Ovary (tissue), 9 donors: ENCODE results near the gene CD28. TPM values are rescaled to one million over a fixed set of nuclear protein-coding genes. Genes with fewer than 3 reads are reported as not detected.

Experiments used
- DNase-seq, 5 donors: peaks; one replicate each; pipeline ENCODE4 v3.0.0-alpha.2; 2019 to 2020
- H3K27ac ChIP-seq, 2 donors: fragments of 200-600 bp; one replicate each; pipeline versions ENCODE4 v1.5.1 to v1.8.0; 2019 to 2022
- H3K27me3 ChIP-seq: fragments of 200-600 bp; one replicate; pipeline ENCODE4 v1.8.0; 2022
- H3K36me3 ChIP-seq: fragments of 200-600 bp; sonication (generic); one replicate; pipeline ENCODE4 v1.5.1; 2019
- H3K4me1 ChIP-seq: one replicate; pipeline ENCODE4 v1.8.1; 2013; ENCODE audit warnings: mild to moderate bottlenecking, moderate library complexity; ENCODE audit not compliant: insufficient read depth
- H3K4me3 ChIP-seq: fragments of 200-600 bp; sonication (generic); one replicate; pipeline ENCODE4 v1.5.1; 2017
- H3K9me3 ChIP-seq, 2 donors: fragments of 200-600 bp in 1 of 2; sonication (generic) in 1 of 2; one replicate each; pipeline versions ENCODE4 v1.5.1 to v1.8.1; 2013 to 2019; ENCODE audit warnings: mild to moderate bottlenecking in 1 of 2, moderate library complexity in 1 of 2
- CTCF ChIP-seq, 3 donors: fragments of 450-650 bp in 2 of 3; fragments of 200-600 bp in 1 of 3; IDR thresholded peaks; one replicate each; pipeline versions ENCODE4 v1.5.1 to v1.8.0; 2016 to 2022; ENCODE audit warnings: antibody characterized with exemption in 3 of 3, mild to moderate bottlenecking in 1 of 3
- EP300 ChIP-seq: sonication (generic); formaldehyde crosslinking; IDR thresholded peaks from one replicate; pipeline ENCODE4 v1.6.1; 2017; ENCODE audit warnings: antibody characterized with exemption
- POLR2A ChIP-seq: fragments of 450-650 bp; IDR thresholded peaks from one replicate; pipeline ENCODE4 v1.6.1; 2017; ENCODE audit warnings: antibody characterized with exemption, mild to moderate bottlenecking, moderate library complexity
- WGBS, 3 donors: extraction: QIAGEN DNeasy Blood & Tissue Kit in 1 of 3; methylation state at CpG; one replicate each; pipeline versions ENCODE4 v1.1.5 to v1.1.7; 2013 to 2017; 5-methylcytosine and 5-hydroxymethylcytosine counted together
- intact Hi-C, 4 donors: fragments of 100-400 bp; cut with DNase I; formaldehyde crosslinking; loops; one replicate each; pipeline versions ENCODE4 v1.11.0 to v1.15.1; 2022 to 2023
- polyA plus RNA-seq, 2 donors: library from polyadenylated mRNA; stranded (reverse); fragments of 200-250 nt in 1 of 2; fragments of 350-450 nt in 1 of 2; fragmentation: Illumina TruSeq in 1 of 2; extraction: RNeasy Lipid Tissue Mini Kit (QIAGEN cat#74804) in 1 of 2; gene quantifications; one replicate each; pipeline ENCODE4 v1.2.3, GENCODE V29; 2013 to 2014
- total RNA-seq, 7 donors: library from RNA; depleted of rRNA in 2 of 7; stranded (reverse); fragments of >200 nt in 2 of 7; fragmentation: NEBNext Ultra II Directional in 3 of 7; extraction: Animal tissue kit (Norgen Biotek cat#: 25700) in 3 of 7; gene quantifications; one replicate each; pipeline versions ENCODE4 v1.1.0 to v1.2.4, GENCODE V29; 2016 to 2023
- donor health status: DM: no; HTN: no; CAD: no; lungs with moderate emphysema.
- donor health status: DM: no; HTN: no; CAD: no.
- donor health status: Bipolar disorder and iron deficiency.
- donor health status: DM: yes; HTN: yes; CAD: no.
- donor health status: DM: no; HTN: no; CAD: no.
- donor health status: DM: yes; HTN: yes; CAD: no.

CD28 gene
- total and polyA plus RNA-seq, 9 donors = 0.18 to 4.3 (median 1.2) TPM

- H3K27ac ChIP-seq = no peak overlapping the region
- H3K4me1 ChIP-seq = no peaks in the 10 kb centered on the region
- no peak for DNase-seq
- no peak overlapping the region for H3K4me3 ChIP-seq
- no peaks in the 10 kb centered on the region for H3K9me3 ChIP-seq
- H3K27me3 ChIP-seq = no peaks in the 10 kb centered on the region
- no peaks in the 10 kb centered on the region for H3K36me3 ChIP-seq
- intact Hi-C loops = no loop called here
- WGBS, 3 donors = 83 to 86% (median 84%) methylated on average over 2 of the region's 2 CpGs
- TF ChIP-seq POLR2A (no peak), CTCF (IDR thresholded peaks at IDR 0.05) (no peak), EP300 (no peak)
Measured at GRCh38 chr2:203739351-203739750, 32.9 kb downstream of the CD28 start.

- Histone ChIP-seq H3K9me3 (no peaks in the 10 kb centered on the region), H3K36me3 (no peaks in the 10 kb centered on the region), H3K27me3 (no peaks in the 10 kb centered on the region), H3K27ac (no peak overlapping the region), H3K4me3 (no peak overlapping the region), H3K4me1 (no peaks in the 10 kb centered on the region)
- no peak for TF ChIP-seq CTCF (IDR thresholded peaks at IDR 0.05)
- TF ChIP-seq POLR2A = no peak
- TF ChIP-seq EP300 = no peak
- intact Hi-C loops = no loop called here
- no peak for DNase-seq
- WGBS, 3 donors = 70 to 77% (median 71%) methylated on average over 2 of the region's 2 CpGs
Measured at GRCh38 chr2:203740871-203741281, 34.4 kb downstream of the CD28 start.

GRCh38 chr2:203741566-203741965 is 35.1 kb downstream of the CD28 start:
- no peaks in the 10 kb centered on the region for H3K9me3 ChIP-seq
- H3K27me3 ChIP-seq = no peaks in the 10 kb centered on the region
- H3K27ac ChIP-seq = no peak overlapping the region
- WGBS, 3 donors = 51 to 100% (median 95%) methylated on average over 1 of the region's 1 CpG
- no peaks in the 10 kb centered on the region for H3K36me3 ChIP-seq
- intact Hi-C loops = no loop called here
- no peak overlapping the region for H3K4me3 ChIP-seq
- no peak for TF ChIP-seq CTCF (IDR thresholded peaks at IDR 0.05)
- TF ChIP-seq EP300 = no peak
- no peak for TF ChIP-seq POLR2A
- DNase-seq = no peak
- H3K4me1 ChIP-seq = no peaks in the 10 kb centered on the region

- TF ChIP-seq POLR2A (no peak), CTCF (IDR thresholded peaks at IDR 0.05) (no peak), EP300 (no peak)
- Histone ChIP-seq H3K36me3 (no peaks in the 10 kb centered on the region), H3K27me3 (no peaks in the 10 kb centered on the region), H3K4me3 (no peak overlapping the region), H3K9me3 (no peaks in the 10 kb centered on the region), H3K27ac (no peak overlapping the region), H3K4me1 (no peaks in the 10 kb centered on the region)
- WGBS, 3 donors = 54 to 80% (median 75%) methylated on average over 2 of the region's 2 CpGs
- no peak for DNase-seq
- intact Hi-C loops = no loop called here
Measured at GRCh38 chr2:203743441-203743981, 37.1 kb downstream of the CD28 start.
